Activated CD8-positive, alpha-beta T cell treated with anti-CD3 and anti-CD28 coated beads for 36 hours (primary cell): ENCODE results near the gene RNF112. TPM values are rescaled to one million over a fixed set of nuclear protein-coding genes. Genes with fewer than 3 reads are reported as not detected.

Source experiments
- ATAC-seq: fragments of 200-7000 bp; cut with Tn5 transposase; one replicate; pipeline ENCODE4 v1.10.0; 2021; ENCODE audit warnings: mild to moderate bottlenecking, moderate library complexity
- CTCF ChIA-PET: fragments of 350-600 bp; sonication (Branson Sonifier 250); formaldehyde crosslinking; loops from one replicate; lab custom pipeline; 2021; ENCODE audit warnings: antibody characterized with exemption; lab: Charles Lee
- POLR2A ChIA-PET: fragments of 350-600 bp; sonication (Branson Sonifier 250); formaldehyde crosslinking; loops from one replicate; lab custom pipeline; 2021; ENCODE audit warnings: antibody characterized with exemption; lab: Charles Lee
- DNase-seq: peaks from one replicate; pipeline ENCODE4 v3.0.0-alpha.2; 2020
- H3K27ac Mint-ChIP-seq: one replicate; pipeline ENCODE4 v1.8.0; 2021; ENCODE audit warnings: mild to moderate bottlenecking, mixed read lengths
- H3K27me3 Mint-ChIP-seq: one replicate; pipeline ENCODE4 v1.8.0; 2021; ENCODE audit warnings: mixed read lengths
- H3K36me3 Mint-ChIP-seq: one replicate; pipeline ENCODE4 v1.8.0; 2021; ENCODE audit warnings: low read depth, mixed read lengths
- H3K4me1 Mint-ChIP-seq: one replicate; pipeline ENCODE4 v1.8.0; 2021; ENCODE audit warnings: low read depth, mixed read lengths
- H3K4me3 Mint-ChIP-seq: one replicate; pipeline ENCODE4 v1.8.0; 2021; ENCODE audit warnings: mild to moderate bottlenecking, moderate library complexity, mixed read lengths
- H3K9me3 Mint-ChIP-seq: one replicate; pipeline ENCODE4 v1.8.0; 2021; ENCODE audit warnings: mixed read lengths
- CTCF ChIP-seq: fragments of 200-600 bp; IDR thresholded peaks from one replicate; pipeline ENCODE4 v1.8.0; 2022; ENCODE audit warnings: antibody characterized with exemption, mild to moderate bottlenecking
- intact Hi-C: fragments of 100-400 bp; cut with micrococcal nuclease; formaldehyde crosslinking; loops from one replicate; pipeline ENCODE4 v1.10.0; 2022
- total RNA-seq, 2 experiments: library from RNA; stranded (reverse); gene quantifications; one replicate each; pipeline ENCODE4 v1.2.3, GENCODE V29; 2021

RNF112 gene
- total RNA-seq, 2 experiments from 2014 or later: 0.34 to 0.63 TPM

GRCh38 chr17:19381361-19381740, 29.7 kb upstream of the RNF112 start:
- POLR2A ChIA-PET: no interaction called here
- H3K27me3 Mint-ChIP-seq: no peaks in the 10 kb centered on the region
- no peak for DNase-seq
- CTCF ChIA-PET: interaction anchor here (4.3 kb wide), 1 partner anchor 19 kb away, joined by 51 read pairs; the partner anchor contains the start of gene B9D1
- H3K36me3 Mint-ChIP-seq: peaks cover 27% of the 10 kb centered on the region
- no peak overlapping the region for H3K4me3 Mint-ChIP-seq
- no peak for TF ChIP-seq CTCF
- H3K27ac Mint-ChIP-seq: no peak overlapping the region
- intact Hi-C loops: no loop called here
- H3K9me3 Mint-ChIP-seq: no peaks in the 10 kb centered on the region
- H3K4me1 Mint-ChIP-seq: peaks cover 14% of the 10 kb centered on the region
- ATAC-seq: no peak

GRCh38 chr17:19381741-19382444, 29.1 kb upstream of the RNF112 start:
- H3K4me3 Mint-ChIP-seq: no peak overlapping the region
- ATAC-seq (no peak), DNase-seq (no peak)
- no peak overlapping the region for H3K27ac Mint-ChIP-seq
- peaks cover 27% of the 10 kb centered on the region for H3K36me3 Mint-ChIP-seq
- CTCF ChIA-PET: no interaction called here
- peaks cover 13% of the 10 kb centered on the region for H3K4me1 Mint-ChIP-seq
- no peaks in the 10 kb centered on the region for H3K9me3 Mint-ChIP-seq
- intact Hi-C loops: no loop called here
- POLR2A ChIA-PET: no interaction called here
- no peak for TF ChIP-seq CTCF
- H3K27me3 Mint-ChIP-seq: no peaks in the 10 kb centered on the region

- POLR2A ChIA-PET: interaction anchor here (0.5 kb wide), 1 partner anchor 10 kb away, joined by 3 read pairs; no protein-coding TSS in a partner anchor
Measured at GRCh38 chr17:19382531-19383444, 28.2 kb upstream of the RNF112 start.

GRCh38 chr17:19383681-19384470, 27.2 kb upstream of the RNF112 start:
- Mint-ChIP-seq H3K9me3 (no peaks in the 10 kb centered on the region), H3K4me3 (no peak overlapping the region)
- ATAC-seq: no peak

More at GRCh38 chr17:19382531-19383444, 28.2 kb upstream of the RNF112 start:
- Mint-ChIP-seq H3K27ac (no peak overlapping the region), H3K4me1 (peaks cover 16% of the 10 kb centered on the region), H3K9me3 (no peaks in the 10 kb centered on the region), H3K36me3 (peaks cover 27% of the 10 kb centered on the region), H3K4me3 (no peak overlapping the region), H3K27me3 (no peaks in the 10 kb centered on the region)
- DNase-seq (no peak), ATAC-seq (no peak)
- CTCF ChIA-PET: no interaction called here
- no peak for TF ChIP-seq CTCF
- intact Hi-C loops: no loop called here

More at GRCh38 chr17:19383681-19384470, 27.2 kb upstream of the RNF112 start:
- no peak for TF ChIP-seq CTCF
- peaks cover 20% of the 10 kb centered on the region for H3K4me1 Mint-ChIP-seq
- peaks cover 27% of the 10 kb centered on the region for H3K36me3 Mint-ChIP-seq
- no peak overlapping the region for H3K27ac Mint-ChIP-seq
- no peak for DNase-seq
- H3K27me3 Mint-ChIP-seq: no peaks in the 10 kb centered on the region
- CTCF ChIA-PET: interaction anchor here (0.6 kb wide), 1 partner anchor 21 kb away, joined by 3 read pairs; the partner anchor contains the start of gene B9D1
- POLR2A ChIA-PET: interaction anchor here (0.5 kb wide), 1 partner anchor 9 kb away, joined by 3 read pairs; no protein-coding TSS in a partner anchor
- intact Hi-C loops: no loop called here
